Keratinocyte (primary cell): ENCODE measurements around the gene OR51T1. TPM values are rescaled to one million over a fixed set of nuclear protein-coding genes. Genes with fewer than 3 reads are reported as not detected.

ENCODE experiments used
- DNase-seq: peaks from one replicate; pipeline ENCODE4 v3.0.0-alpha.2; 2011; ENCODE audit warnings: low read depth, missing footprints, low spot score
- FAIRE-seq: peaks from 2 replicates; lab custom pipeline; 2011; peaks lifted over from hg19 to GRCh38; lab: Jason Lieb, UNC
- H2AFZ ChIP-seq: 2 replicates; pipeline ENCODE4 v1.6.0; 2012; ENCODE audit warnings: low read length, control low read depth, inconsistent platforms; ENCODE audit not compliant: control insufficient read depth
- H3K27ac ChIP-seq: 2 replicates; pipeline ENCODE4 v1.5.1; 2011; ENCODE audit warnings: low read length; ENCODE audit not compliant: control insufficient read depth, insufficient read depth
- H3K27me3 ChIP-seq: 3 replicates; pipeline ENCODE4 v1.6.0; 2011; ENCODE audit warnings: low read length; ENCODE audit not compliant: control insufficient read depth, insufficient read depth; ENCODE audit errors: extremely low read depth
- H3K36me3 ChIP-seq, 2 experiments: 2 replicates in 1 of 2; 3 replicates in 1 of 2; pipeline ENCODE4 v1.5.1; 2011; ENCODE audit warnings: low read length in 2 of 2, mild to moderate bottlenecking in 1 of 2; ENCODE audit not compliant: control insufficient read depth in 2 of 2, insufficient read depth in 2 of 2; ENCODE audit errors: extremely low read depth in 1 of 2
- H3K4me1 ChIP-seq: 3 replicates; pipeline ENCODE4 v1.5.1; 2011; ENCODE audit warnings: low read length; ENCODE audit not compliant: control insufficient read depth, insufficient read depth; ENCODE audit errors: extremely low read depth
- H3K4me2 ChIP-seq: 3 replicates; pipeline ENCODE4 v1.6.0; 2011; ENCODE audit warnings: low read depth, low read length; ENCODE audit not compliant: control insufficient read depth, insufficient read depth; ENCODE audit errors: extremely low read depth
- H3K4me3 ChIP-seq, 3 experiments: fragments of 200-600 bp in 1 of 3; sonication (generic) in 1 of 3; 2 replicates in 2 of 3; 3 replicates in 1 of 3; pipeline ENCODE4 v1.5.1; 2011 to 2016; ENCODE audit warnings: low read length in 3 of 3, mild to moderate bottlenecking in 3 of 3, control low read depth in 2 of 3, inconsistent platforms in 1 of 3, low read depth in 1 of 3, mixed read lengths in 1 of 3, mixed run types in 1 of 3, moderate library complexity in 1 of 3; ENCODE audit not compliant: control insufficient read depth in 2 of 3, insufficient read depth in 2 of 3; ENCODE audit errors: extremely low read depth in 1 of 3
- H3K79me2 ChIP-seq: 2 replicates; pipeline ENCODE4 v1.6.0; 2012; ENCODE audit warnings: low read length; ENCODE audit not compliant: control insufficient read depth, insufficient read depth
- H3K9ac ChIP-seq: 3 replicates; pipeline ENCODE4 v1.6.0; 2011; ENCODE audit warnings: low read length; ENCODE audit not compliant: control insufficient read depth, insufficient read depth; ENCODE audit errors: extremely low read depth
- H3K9me1 ChIP-seq: 3 replicates; pipeline ENCODE4 v1.6.0; 2011; ENCODE audit warnings: low read length; ENCODE audit not compliant: control insufficient read depth, insufficient read depth; ENCODE audit errors: extremely low read depth
- H3K9me3 ChIP-seq: 2 replicates; pipeline ENCODE4 v1.5.1; 2012; ENCODE audit warnings: low read depth, low read length; ENCODE audit not compliant: control insufficient read depth
- H4K20me1 ChIP-seq: 3 replicates; pipeline ENCODE4 v1.6.0; 2011; ENCODE audit warnings: low read length; ENCODE audit not compliant: control insufficient read depth, insufficient read depth; ENCODE audit errors: extremely low read depth
- CTCF ChIP-seq, 3 experiments: IDR thresholded peaks in 1 of 3; conservative IDR thresholded peaks in 1 of 3; optimal IDR thresholded peaks in 1 of 3; 2 replicates in 2 of 3; 3 replicates in 1 of 3; pipeline versions ENCODE3 to v1.5.1; 2011; ENCODE audit warnings: low read length in 3 of 3, mild to moderate bottlenecking in 3 of 3, moderate library complexity in 2 of 3, control low read depth in 1 of 3, inconsistent platforms in 1 of 3; ENCODE audit not compliant: insufficient read depth in 2 of 3; ENCODE audit errors: extremely low read depth in 1 of 3
- EZH2 ChIP-seq: IDR thresholded peaks from one replicate; pipeline ENCODE4 v1.6.1; 2012; ENCODE audit warnings: inconsistent platforms, mild to moderate bottlenecking, low read length, moderate library complexity
- dilution Hi-C: fragments of 300-500 bp; cut with MboI; formaldehyde crosslinking; loops from one replicate; pipeline ENCODE4 v1.7.0; 2020; ENCODE audit warnings: low sequenced_read_pairs; ENCODE audit not compliant: extremely low pct_ligation_motif_present
- polyA plus RNA-seq, 5 experiments: library from polyadenylated mRNA; depleted of rRNA in 3 of 5; stranded (reverse) in 3 of 5; stranded (forward) in 1 of 5; unstranded in 1 of 5; fragments of >200 nt; gene quantifications; 1 replicate in 1 of 5; 2 replicates in 3 of 5; 3 replicates in 1 of 5; pipeline versions ENCODE4 v1.2.1 to v1.2.3, GENCODE V29; 2011 to 2012; ENCODE audit warnings: missing spikeins in 2 of 5, low read depth in 1 of 5, low replicate concordance in 1 of 5

The OR51T1 gene
- polyA plus RNA-seq, 1 donor (not counting 4 experiments of a cell fraction or from before 2014, with no cell fraction given) = not detected

GRCh38 chr11:4926608-4927007, 44.9 kb downstream of the OR51T1 start:
- no peak for FAIRE-seq
- Histone ChIP-seq H3K79me2 (no peaks in the 10 kb centered on the region), H2AFZ (no peak overlapping the region), H3K9me1 (no peaks in the 10 kb centered on the region), H3K4me1 (no peaks in the 10 kb centered on the region), H3K9me3 (no peaks in the 10 kb centered on the region), H3K4me3 (no peak overlapping the region), H3K36me3 (no peaks in the 10 kb centered on the region), H3K9ac (no peak overlapping the region), H3K4me2 (no peak overlapping the region), H3K27ac (no peak overlapping the region), H3K27me3 (no peaks in the 10 kb centered on the region), H4K20me1 (no peaks in the 10 kb centered on the region)
- no peak for DNase-seq
- dilution Hi-C loops = no loop called here
- TF ChIP-seq CTCF (optimal IDR thresholded peaks at IDR 0.05 in 1 of 3, IDR thresholded peaks at IDR 0.05 in 1 of 3, conservative IDR thresholded peaks at IDR 0.05 in 1 of 3; ENCODE audit: extremely low read depth in 1 of 3, insufficient read depth in 2 of 3, low read length in 3 of 3) = no peak
- no peak for TF ChIP-seq EZH2

Other genes starting within 250 kb of the OR51T1 start
- gene OR51D1, start 244.4 kb upstream of the OR51T1 start, polyA plus RNA-seq = not detected in 3 replicates
- not detected in 3 replicates for gene OR51E1, start 237.9 kb upstream of the OR51T1 start, polyA plus RNA-seq
- gene OR51E2, start 184.0 kb upstream of the OR51T1 start, polyA plus RNA-seq = 0.03 TPM in 2 of 3 replicates, not detected in the other
- gene MMP26, start 177.1 kb upstream of the OR51T1 start, polyA plus RNA-seq = not detected in 3 replicates
- not detected in 3 replicates for gene OR51F1, start 112.0 kb upstream of the OR51T1 start, polyA plus RNA-seq
- gene OR52R1, start 77.5 kb upstream of the OR51T1 start, polyA plus RNA-seq = not detected in 3 replicates
- gene OR51F2, start 60.6 kb upstream of the OR51T1 start, polyA plus RNA-seq = not detected in 3 replicates
- gene OR51S1, start 32.7 kb upstream of the OR51T1 start, polyA plus RNA-seq = not detected in 3 replicates
- not detected in 3 replicates for gene OR51A7, start 21.9 kb downstream of the OR51T1 start, polyA plus RNA-seq
- gene OR51G2, start 37.5 kb downstream of the OR51T1 start, polyA plus RNA-seq = not detected in 3 replicates
- not detected in 3 replicates for gene OR51G1, start 42.4 kb downstream of the OR51T1 start, polyA plus RNA-seq
- gene OR51A4, start 65.7 kb downstream of the OR51T1 start, polyA plus RNA-seq = not detected in 3 replicates
- gene OR51A2, start 73.8 kb downstream of the OR51T1 start, polyA plus RNA-seq = not detected in 3 replicates
- not detected in 3 replicates for gene OR51L1, start 113.0 kb downstream of the OR51T1 start, polyA plus RNA-seq
- gene OR52J3, start 164.6 kb downstream of the OR51T1 start, polyA plus RNA-seq = not detected in 3 replicates
- gene OR52E2, start 177.7 kb downstream of the OR51T1 start, polyA plus RNA-seq = not detected in 3 replicates
- not detected in 3 replicates for gene OR52E1, start 187.7 kb downstream of the OR51T1 start, polyA plus RNA-seq